Measurements from ENCODE around the gene ZDHHC20. TPM values are rescaled to one million over a fixed set of nuclear protein-coding genes. Genes with fewer than 3 reads are reported as not detected.

ZDHHC20 gene
- polyA plus RNA-seq, 2 of the 4 experiments (the other 2 are of a cell fraction), result 26.9 to 57.0 TPM

DNA sequence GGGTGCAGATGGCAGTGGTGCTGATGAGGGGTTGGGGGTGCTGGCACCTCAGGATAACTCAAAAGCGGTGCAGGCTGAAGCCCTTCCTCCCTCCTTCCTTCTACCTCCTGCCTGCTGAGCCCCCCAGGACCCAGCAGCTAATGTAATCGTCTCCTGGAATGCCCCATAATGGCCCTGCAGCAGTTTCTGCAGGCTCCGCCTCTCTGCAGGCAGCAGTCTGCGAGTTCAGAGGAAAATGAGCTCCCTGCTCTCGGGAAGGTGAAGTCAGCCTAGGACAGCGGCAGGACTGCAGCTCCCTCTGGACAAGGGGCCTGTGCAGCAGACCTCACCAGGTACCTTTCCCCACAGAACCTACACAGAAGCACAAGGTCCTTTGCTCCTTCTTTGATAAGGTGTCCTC is 130.9 kb downstream of the ZDHHC20 start:
- Histone ChIP-seq H3K27ac (no peak overlapping the region), H3K4me1 (no peaks in the 10 kb centered on the region), H3K9me3 (no peaks in the 10 kb centered on the region), H3K4me3 (no peak overlapping the region), H3K4me2 (no peak overlapping the region)
- POLR2A ChIA-PET, result no interaction called here
- CTCF ChIA-PET, result no interaction called here
- DNase-seq (ENCODE audit: low read depth in 1 of 2, low spot score in 1 of 2), result no peak
- ATAC-seq, result no peak
- WGBS (ENCODE audit: missing lambda C conversion rate), result 48% methylated on average over 5 of the region's 6 CpGs
- no peak for FAIRE-seq
- TF ChIP-seq CBX8 (IDR thresholded peaks at IDR 0.05), result no peak
- TF ChIP-seq, protein P1, sequence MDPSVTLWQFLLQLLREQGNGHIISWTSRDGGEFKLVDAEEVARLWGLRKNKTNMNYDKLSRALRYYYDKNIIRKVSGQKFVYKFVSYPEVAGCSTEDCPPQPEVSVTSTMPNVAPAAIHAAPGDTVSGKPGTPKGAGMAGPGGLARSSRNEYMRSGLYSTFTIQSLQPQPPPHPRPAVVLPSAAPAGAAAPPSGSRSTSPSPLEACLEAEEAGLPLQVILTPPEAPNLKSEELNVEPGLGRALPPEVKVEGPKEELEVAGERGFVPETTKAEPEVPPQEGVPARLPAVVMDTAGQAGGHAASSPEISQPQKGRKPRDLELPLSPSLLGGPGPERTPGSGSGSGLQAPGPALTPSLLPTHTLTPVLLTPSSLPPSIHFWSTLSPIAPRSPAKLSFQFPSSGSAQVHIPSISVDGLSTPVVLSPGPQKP (IDR thresholded peaks at IDR 0.05; ENCODE audit: low read depth, low read length), result no peak
- TF ChIP-seq TFCP2L1 (CRISPR knock-in tag; IDR thresholded peaks at IDR 0.05), result no peak
- TF ChIP-seq GATA3 (IDR thresholded peaks at IDR 0.05; ENCODE audit: borderline replicate concordance), result no peak
- no peak for TF ChIP-seq BHLHE40 (IDR thresholded peaks at IDR 0.05; ENCODE audit: low read depth, low read length)
- TF ChIP-seq SMC3 (IDR thresholded peaks at IDR 0.05), result no peak
- TF ChIP-seq, protein P2, sequence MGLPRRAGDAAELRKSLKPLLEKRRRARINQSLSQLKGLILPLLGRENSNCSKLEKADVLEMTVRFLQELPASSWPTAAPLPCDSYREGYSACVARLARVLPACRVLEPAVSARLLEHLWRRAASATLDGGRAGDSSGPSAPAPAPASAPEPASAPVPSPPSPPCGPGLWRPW (IDR thresholded peaks at IDR 0.05), result no peak
- no peak for TF ChIP-seq ZFP36 (IDR thresholded peaks at IDR 0.05; ENCODE audit: borderline replicate concordance, partially characterized antibody)
- TF ChIP-seq, protein P3, sequence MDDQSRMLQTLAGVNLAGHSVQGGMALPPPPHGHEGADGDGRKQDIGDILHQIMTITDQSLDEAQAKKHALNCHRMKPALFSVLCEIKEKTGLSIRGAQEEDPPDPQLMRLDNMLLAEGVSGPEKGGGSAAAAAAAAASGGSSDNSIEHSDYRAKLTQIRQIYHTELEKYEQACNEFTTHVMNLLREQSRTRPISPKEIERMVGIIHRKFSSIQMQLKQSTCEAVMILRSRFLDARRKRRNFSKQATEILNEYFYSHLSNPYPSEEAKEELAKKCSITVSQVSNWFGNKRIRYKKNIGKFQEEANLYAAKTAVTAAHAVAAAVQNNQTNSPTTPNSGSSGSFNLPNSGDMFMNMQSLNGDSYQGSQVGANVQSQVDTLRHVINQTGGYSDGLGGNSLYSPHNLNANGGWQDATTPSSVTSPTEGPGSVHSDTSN (IDR thresholded peaks at IDR 0.05), result no peak
- no peak for TF ChIP-seq RNF2 (IDR thresholded peaks at IDR 0.05; ENCODE audit: borderline replicate concordance, low read depth)
- TF ChIP-seq NR3C1 (IDR thresholded peaks at IDR 0.05), result no peak
- TF ChIP-seq, protein P4, sequence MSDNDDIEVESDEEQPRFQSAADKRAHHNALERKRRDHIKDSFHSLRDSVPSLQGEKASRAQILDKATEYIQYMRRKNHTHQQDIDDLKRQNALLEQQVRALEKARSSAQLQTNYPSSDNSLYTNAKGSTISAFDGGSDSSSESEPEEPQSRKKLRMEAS (IDR thresholded peaks at IDR 0.05), result no peak
- TF ChIP-seq, protein P5, sequence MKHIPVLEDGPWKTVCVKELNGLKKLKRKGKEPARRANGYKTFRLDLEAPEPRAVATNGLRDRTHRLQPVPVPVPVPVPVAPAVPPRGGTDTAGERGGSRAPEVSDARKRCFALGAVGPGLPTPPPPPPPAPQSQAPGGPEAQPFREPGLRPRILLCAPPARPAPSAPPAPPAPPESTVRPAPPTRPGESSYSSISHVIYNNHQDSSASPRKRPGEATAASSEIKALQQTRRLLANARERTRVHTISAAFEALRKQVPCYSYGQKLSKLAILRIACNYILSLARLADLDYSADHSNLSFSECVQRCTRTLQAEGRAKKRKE (CRISPR knock-in tag; IDR thresholded peaks at IDR 0.05; ENCODE audit: low read depth), result no peak
- TF ChIP-seq HDAC2 (IDR thresholded peaks at IDR 0.05), result no peak
- no peak for TF ChIP-seq ZC3H11A (IDR thresholded peaks at IDR 0.05)
- TF ChIP-seq HEYL (CRISPR knock-in tag; IDR thresholded peaks at IDR 0.05), result no peak
- TF ChIP-seq JUN (IDR thresholded peaks at IDR 0.05), result no peak
- TF ChIP-seq, protein P6, sequence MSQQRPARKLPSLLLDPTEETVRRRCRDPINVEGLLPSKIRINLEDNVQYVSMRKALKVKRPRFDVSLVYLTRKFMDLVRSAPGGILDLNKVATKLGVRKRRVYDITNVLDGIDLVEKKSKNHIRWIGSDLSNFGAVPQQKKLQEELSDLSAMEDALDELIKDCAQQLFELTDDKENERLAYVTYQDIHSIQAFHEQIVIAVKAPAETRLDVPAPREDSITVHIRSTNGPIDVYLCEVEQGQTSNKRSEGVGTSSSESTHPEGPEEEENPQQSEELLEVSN (IDR thresholded peaks at IDR 0.05; ENCODE audit: borderline replicate concordance, low read depth), result no peak
- TF ChIP-seq FOXS1 (CRISPR knock-in tag; IDR thresholded peaks at IDR 0.05), result no peak
- TF ChIP-seq EHMT2 (IDR thresholded peaks at IDR 0.05; ENCODE audit: low read depth), result no peak

DNA sequence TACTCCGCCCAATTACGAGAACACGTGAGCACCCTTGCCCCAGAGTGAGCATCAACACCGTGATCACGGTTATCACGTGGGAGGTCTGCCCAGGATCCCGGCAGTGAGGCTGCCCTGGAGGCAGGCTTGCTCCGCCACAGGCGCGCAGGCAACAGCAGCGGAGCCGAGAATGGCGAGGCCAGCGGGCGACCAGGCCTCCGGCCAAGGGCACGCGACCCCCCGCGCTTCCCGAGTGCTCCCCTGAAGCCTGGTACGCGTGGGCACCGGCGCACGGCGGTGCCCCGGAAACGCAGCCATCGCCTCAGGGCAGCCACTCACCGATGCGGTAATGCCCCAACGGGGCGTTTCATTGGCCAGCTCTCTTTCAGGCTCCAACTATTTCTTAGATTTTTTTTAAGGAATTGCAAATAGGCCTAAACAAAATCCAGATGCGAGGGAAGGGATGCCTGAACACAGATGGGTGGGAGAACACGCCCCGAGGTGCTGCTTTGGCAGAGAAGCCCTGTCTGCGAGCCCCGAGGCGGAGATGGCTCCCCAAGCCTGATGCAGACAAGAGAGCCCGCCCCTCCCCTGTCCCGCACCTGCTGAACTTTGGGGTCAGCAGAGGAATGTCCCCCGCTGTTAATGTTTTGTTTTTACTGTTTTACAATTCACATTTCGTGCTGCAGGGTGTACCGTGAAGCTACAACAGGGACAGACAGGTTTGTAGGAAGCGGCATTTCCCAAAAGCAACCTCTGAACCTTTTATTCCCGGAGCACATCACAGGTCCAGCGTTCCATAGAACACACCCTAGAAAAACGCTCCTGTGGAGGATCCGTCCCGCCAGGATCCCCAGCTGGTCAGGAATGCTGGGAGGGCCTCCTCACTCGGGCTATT is 132.7 kb downstream of the ZDHHC20 start:
- Histone ChIP-seq H3K4me1 (no peaks in the 10 kb centered on the region), H3K4me3 (no peak overlapping the region), H3K9me3 (no peaks in the 10 kb centered on the region), H3K27ac (no peak overlapping the region), H3K4me2 (no peak overlapping the region)
- no peak for TF ChIP-seq EHF (CRISPR knock-in tag; IDR thresholded peaks at IDR 0.05)
- TF ChIP-seq NPAS2 (CRISPR knock-in tag; IDR thresholded peaks at IDR 0.05; ENCODE audit: borderline replicate concordance), result no peak
- TF ChIP-seq EP300 (IDR thresholded peaks at IDR 0.05), result no peak
- TF ChIP-seq ZFP36 (IDR thresholded peaks at IDR 0.05; ENCODE audit: borderline replicate concordance, partially characterized antibody), result no peak
- no peak for TF ChIP-seq KDM5A (IDR thresholded peaks at IDR 0.05)
- TF ChIP-seq, protein P2 (IDR thresholded peaks at IDR 0.05), result no peak
- no peak for TF ChIP-seq MYC (IDR thresholded peaks at IDR 0.05; ENCODE audit: borderline replicate concordance, low read length)
- no peak for TF ChIP-seq RFX5 (IDR thresholded peaks at IDR 0.05)
- TF ChIP-seq TP53 (CRISPR knock-in tag; IDR thresholded peaks at IDR 0.05), result no peak
- no peak for TF ChIP-seq ZC3H11A (IDR thresholded peaks at IDR 0.05)
- TF ChIP-seq, protein P7, sequence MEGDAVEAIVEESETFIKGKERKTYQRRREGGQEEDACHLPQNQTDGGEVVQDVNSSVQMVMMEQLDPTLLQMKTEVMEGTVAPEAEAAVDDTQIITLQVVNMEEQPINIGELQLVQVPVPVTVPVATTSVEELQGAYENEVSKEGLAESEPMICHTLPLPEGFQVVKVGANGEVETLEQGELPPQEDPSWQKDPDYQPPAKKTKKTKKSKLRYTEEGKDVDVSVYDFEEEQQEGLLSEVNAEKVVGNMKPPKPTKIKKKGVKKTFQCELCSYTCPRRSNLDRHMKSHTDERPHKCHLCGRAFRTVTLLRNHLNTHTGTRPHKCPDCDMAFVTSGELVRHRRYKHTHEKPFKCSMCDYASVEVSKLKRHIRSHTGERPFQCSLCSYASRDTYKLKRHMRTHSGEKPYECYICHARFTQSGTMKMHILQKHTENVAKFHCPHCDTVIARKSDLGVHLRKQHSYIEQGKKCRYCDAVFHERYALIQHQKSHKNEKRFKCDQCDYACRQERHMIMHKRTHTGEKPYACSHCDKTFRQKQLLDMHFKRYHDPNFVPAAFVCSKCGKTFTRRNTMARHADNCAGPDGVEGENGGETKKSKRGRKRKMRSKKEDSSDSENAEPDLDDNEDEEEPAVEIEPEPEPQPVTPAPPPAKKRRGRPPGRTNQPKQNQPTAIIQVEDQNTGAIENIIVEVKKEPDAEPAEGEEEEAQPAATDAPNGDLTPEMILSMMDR (IDR thresholded peaks at IDR 0.05), result no peak
- WGBS (ENCODE audit: missing lambda C conversion rate), result 79% methylated on average over 39 of the region's 52 CpGs
- no peak for ATAC-seq
- no peak for FAIRE-seq
- CTCF ChIA-PET, result no interaction called here
- POLR2A ChIA-PET, result no interaction called here
- DNase-seq (ENCODE audit: low read depth in 1 of 2, low spot score in 1 of 2), result no peak

All from A549 (cell line).